ENCODE data around the gene MAP4K1.
A peak's percentile ranks its signal among the peaks of the same experiment; 100 is the strongest.

MAP4K1 gene

GRCh38 chr19:38662537-38663155 is 44.9 kb upstream of the MAP4K1 start:
- peak in 1 of 2 experiments; percentile 54 for DNase-seq (ENCODE audit: low read depth in 1 of 2, low spot score in 1 of 2)
- H3K27me3 ChIP-seq (ENCODE audit: insufficient read depth, poor library complexity, severe bottlenecking), result no peaks in the 10 kb centered on the region
- no peak overlapping the region for H3K4me3 ChIP-seq (replicated peaks; ENCODE audit: insufficient read depth, low read length)
- H3K27ac ChIP-seq (replicated peaks), result peak overlapping the region; percentile 76
- TF ChIP-seq POLR2AphosphoS5 (IDR thresholded peaks at IDR 0.05; ENCODE audit: low read depth) (no peak), SPI1 (IDR thresholded peaks at IDR 0.05; ENCODE audit: borderline replicate concordance, low read depth) (no peak), GABPA (IDR thresholded peaks at IDR 0.05; ENCODE audit: low read depth) (no peak)
- TF ChIP-seq, protein P1, sequence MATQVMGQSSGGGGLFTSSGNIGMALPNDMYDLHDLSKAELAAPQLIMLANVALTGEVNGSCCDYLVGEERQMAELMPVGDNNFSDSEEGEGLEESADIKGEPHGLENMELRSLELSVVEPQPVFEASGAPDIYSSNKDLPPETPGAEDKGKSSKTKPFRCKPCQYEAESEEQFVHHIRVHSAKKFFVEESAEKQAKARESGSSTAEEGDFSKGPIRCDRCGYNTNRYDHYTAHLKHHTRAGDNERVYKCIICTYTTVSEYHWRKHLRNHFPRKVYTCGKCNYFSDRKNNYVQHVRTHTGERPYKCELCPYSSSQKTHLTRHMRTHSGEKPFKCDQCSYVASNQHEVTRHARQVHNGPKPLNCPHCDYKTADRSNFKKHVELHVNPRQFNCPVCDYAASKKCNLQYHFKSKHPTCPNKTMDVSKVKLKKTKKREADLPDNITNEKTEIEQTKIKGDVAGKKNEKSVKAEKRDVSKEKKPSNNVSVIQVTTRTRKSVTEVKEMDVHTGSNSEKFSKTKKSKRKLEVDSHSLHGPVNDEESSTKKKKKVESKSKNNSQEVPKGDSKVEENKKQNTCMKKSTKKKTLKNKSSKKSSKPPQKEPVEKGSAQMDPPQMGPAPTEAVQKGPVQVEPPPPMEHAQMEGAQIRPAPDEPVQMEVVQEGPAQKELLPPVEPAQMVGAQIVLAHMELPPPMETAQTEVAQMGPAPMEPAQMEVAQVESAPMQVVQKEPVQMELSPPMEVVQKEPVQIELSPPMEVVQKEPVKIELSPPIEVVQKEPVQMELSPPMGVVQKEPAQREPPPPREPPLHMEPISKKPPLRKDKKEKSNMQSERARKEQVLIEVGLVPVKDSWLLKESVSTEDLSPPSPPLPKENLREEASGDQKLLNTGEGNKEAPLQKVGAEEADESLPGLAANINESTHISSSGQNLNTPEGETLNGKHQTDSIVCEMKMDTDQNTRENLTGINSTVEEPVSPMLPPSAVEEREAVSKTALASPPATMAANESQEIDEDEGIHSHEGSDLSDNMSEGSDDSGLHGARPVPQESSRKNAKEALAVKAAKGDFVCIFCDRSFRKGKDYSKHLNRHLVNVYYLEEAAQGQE (IDR thresholded peaks at IDR 0.05; ENCODE audit: insufficient replicate concordance, low read depth), result no peak
- TF ChIP-seq, protein P2, sequence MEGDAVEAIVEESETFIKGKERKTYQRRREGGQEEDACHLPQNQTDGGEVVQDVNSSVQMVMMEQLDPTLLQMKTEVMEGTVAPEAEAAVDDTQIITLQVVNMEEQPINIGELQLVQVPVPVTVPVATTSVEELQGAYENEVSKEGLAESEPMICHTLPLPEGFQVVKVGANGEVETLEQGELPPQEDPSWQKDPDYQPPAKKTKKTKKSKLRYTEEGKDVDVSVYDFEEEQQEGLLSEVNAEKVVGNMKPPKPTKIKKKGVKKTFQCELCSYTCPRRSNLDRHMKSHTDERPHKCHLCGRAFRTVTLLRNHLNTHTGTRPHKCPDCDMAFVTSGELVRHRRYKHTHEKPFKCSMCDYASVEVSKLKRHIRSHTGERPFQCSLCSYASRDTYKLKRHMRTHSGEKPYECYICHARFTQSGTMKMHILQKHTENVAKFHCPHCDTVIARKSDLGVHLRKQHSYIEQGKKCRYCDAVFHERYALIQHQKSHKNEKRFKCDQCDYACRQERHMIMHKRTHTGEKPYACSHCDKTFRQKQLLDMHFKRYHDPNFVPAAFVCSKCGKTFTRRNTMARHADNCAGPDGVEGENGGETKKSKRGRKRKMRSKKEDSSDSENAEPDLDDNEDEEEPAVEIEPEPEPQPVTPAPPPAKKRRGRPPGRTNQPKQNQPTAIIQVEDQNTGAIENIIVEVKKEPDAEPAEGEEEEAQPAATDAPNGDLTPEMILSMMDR (IDR thresholded peaks at IDR 0.05; ENCODE audit: insufficient read depth, low read length), result no peak

DNA sequence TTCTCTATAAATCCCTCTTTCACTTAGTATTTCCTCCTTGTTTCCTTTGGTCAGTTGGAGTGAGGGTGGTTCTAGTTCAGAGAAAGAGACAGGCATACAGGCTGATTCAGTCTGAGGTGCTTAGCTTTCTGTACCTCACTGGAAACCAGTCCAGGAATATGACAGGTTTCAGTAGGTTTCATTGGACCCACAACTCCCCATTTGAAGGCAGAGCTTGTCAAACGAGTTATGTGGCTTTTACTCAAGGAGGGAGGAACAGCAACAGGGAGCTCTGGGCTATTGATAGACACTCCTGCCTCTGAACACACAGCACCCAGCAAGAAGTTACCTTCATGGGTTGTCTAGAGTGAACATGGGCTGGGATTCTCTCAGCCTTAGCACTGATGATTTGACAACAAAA is 44.2 kb upstream of the MAP4K1 start:
- no peaks in the 10 kb centered on the region for H3K27me3 ChIP-seq (ENCODE audit: insufficient read depth, poor library complexity, severe bottlenecking)
- H3K4me3 ChIP-seq (replicated peaks; ENCODE audit: insufficient read depth, low read length), result no peak overlapping the region
- no peak for DNase-seq (ENCODE audit: low read depth in 1 of 2, low spot score in 1 of 2)
- TF ChIP-seq, protein P2 (IDR thresholded peaks at IDR 0.05; ENCODE audit: insufficient read depth, low read length), result no peak
- no peak for TF ChIP-seq POLR2AphosphoS5 (IDR thresholded peaks at IDR 0.05; ENCODE audit: low read depth)
- TF ChIP-seq GABPA (IDR thresholded peaks at IDR 0.05; ENCODE audit: low read depth), result no peak
- TF ChIP-seq, protein P1 (IDR thresholded peaks at IDR 0.05; ENCODE audit: insufficient replicate concordance, low read depth), result no peak
- no peak for TF ChIP-seq SPI1 (IDR thresholded peaks at IDR 0.05; ENCODE audit: borderline replicate concordance, low read depth)
- peak overlapping the region; percentile 19 for H3K27ac ChIP-seq (replicated peaks)

DNA sequence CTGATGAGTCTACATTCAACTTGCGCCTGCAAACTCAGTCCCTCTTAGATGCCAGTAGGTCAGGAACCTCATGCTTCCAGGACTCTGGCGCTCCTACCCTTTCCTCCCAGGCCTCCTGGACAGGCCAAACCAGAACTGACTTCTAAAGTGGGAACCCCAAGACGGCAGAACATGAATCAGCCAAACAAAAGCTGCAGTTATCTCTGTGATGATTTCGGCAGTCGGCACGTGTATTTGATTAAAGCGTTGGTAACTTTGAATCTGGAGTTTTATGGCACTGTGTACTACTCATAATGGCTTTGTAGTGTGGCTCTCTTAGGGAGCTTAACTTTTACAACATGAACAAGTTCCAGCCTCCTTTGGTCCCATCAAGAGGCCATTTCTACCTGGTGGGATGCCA is 43.4 kb upstream of the MAP4K1 start:
- H3K27me3 ChIP-seq (ENCODE audit: insufficient read depth, poor library complexity, severe bottlenecking), result no peaks in the 10 kb centered on the region
- TF ChIP-seq, protein P2 (IDR thresholded peaks at IDR 0.05; ENCODE audit: insufficient read depth, low read length), result no peak
- TF ChIP-seq, protein P1 (IDR thresholded peaks at IDR 0.05; ENCODE audit: insufficient replicate concordance, low read depth), result no peak
- no peak overlapping the region for H3K4me3 ChIP-seq (replicated peaks; ENCODE audit: insufficient read depth, low read length)
- DNase-seq (ENCODE audit: low read depth in 1 of 2, low spot score in 1 of 2), result no peak
- H3K27ac ChIP-seq (replicated peaks), result no peak overlapping the region
